K562 (cell line): ENCODE results near the gene KIAA1958.

Experiments
- TCF7L2 ChIP-seq: fragments of 150-350 bp; IDR thresholded peaks from 2 replicates; pipeline ENCODE4 v1.6.1; 2016; ENCODE audit warnings: low read depth, mild to moderate bottlenecking, low read length, moderate library complexity
- ZBTB8A ChIP-seq: fragments of 450-650 bp; IDR thresholded peaks from 2 replicates; pipeline ENCODE4 v1.6.1; 2018; ENCODE audit warnings: mild to moderate bottlenecking, moderate library complexity; ENCODE audit not compliant: partially characterized antibody

DNA sequence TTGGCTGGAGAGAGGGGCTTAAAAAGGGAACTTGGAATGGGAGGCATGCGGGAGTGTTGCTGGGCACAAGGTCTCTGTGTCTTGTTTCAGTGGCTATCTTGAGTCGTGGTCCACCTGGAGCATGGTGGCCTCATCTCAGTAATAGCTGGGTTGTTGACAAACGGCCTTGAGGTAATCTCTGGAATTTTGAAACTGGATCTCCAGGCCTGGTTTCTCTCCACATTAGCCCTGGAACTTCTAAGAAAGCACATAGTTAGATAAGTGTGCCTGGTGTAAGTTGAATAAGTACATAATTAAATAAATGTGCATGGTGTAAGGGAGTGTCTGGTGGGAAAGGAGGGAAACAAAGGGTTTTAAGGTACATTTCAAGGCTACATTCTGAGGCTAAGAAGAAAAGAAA lies 169.0 kb downstream of the KIAA1958 start:
- TF ChIP-seq ZBTB8A (no peak), TCF7L2 (no peak)
